T1000 (cell line): ENCODE measurements around the gene LRRK1.

Experiments used
- DNase-seq: peaks from one replicate; lab custom pipeline; 2025; ENCODE audit warnings: mixed read lengths; lab: John Stamatoyannopoulos, UW

LRRK1 gene

DNA sequence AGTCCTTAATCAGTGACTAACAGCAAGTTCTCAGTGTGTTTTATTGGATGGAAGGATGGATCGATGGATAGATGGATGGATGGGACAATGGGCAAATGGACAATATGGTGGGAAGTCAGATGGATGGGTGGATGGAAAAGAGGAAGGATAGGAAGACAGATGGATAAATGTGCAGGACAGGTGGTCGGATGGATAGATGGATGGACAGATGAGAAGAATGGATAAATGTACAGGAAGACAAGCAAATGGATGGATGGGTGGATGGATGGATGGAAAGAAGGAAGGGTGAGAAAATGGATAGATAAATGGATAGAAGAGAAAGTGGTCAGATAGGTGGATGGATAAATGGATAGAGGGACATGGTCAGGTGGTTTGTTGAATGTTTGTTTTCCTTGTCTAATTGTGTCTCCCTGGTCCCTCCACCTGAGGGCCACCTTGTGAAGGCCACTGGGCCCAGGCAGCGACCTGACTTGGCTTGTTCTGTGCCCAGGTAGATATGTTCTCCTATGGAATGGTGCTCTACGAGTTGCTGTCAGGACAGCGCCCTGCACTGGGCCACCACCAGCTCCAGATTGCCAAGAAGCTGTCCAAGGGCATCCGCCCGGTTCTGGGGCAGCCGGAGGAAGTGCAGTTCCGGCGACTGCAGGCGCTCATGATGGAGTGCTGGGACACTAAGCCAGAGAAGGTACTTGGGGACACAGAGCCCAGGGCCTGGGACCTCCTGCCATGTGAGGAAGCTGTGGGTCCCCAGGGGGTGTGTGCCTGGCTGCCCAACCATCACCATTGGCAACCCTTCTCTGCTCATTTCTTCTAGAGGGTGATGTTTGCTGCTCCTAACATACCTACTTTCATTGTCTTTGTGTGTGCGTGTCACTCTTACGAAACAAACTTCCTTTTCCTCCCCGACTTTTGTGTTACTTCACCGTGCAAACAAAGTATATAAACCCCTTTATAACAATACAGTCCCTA is 137.5 kb downstream of the LRRK1 start:
- DNase-seq: no peak

DNA sequence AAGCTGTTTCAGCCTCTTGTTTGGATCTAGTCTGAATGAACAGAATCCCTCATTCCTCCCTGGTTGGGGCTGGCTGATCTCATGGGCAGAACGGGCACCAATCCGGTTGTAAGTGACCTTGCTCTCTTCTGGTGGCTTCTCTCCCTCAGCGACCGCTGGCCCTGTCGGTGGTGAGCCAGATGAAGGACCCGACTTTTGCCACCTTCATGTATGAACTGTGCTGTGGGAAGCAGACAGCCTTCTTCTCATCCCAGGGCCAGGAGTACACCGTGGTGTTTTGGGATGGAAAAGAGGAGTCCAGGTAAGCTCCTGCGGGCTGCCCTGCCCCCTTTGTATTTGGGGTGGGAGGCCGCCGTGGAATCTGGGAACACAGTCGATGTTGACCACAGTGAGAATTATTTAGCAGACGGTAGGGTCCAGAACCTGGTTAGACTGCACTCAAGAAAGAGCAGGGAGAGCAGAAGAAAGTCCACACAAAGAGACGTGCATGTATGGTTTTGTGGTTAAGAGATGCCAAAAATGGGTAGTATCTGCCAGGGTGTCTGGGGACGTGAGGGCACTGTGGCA is 138.8 kb downstream of the LRRK1 start:
- no peak for DNase-seq

DNA sequence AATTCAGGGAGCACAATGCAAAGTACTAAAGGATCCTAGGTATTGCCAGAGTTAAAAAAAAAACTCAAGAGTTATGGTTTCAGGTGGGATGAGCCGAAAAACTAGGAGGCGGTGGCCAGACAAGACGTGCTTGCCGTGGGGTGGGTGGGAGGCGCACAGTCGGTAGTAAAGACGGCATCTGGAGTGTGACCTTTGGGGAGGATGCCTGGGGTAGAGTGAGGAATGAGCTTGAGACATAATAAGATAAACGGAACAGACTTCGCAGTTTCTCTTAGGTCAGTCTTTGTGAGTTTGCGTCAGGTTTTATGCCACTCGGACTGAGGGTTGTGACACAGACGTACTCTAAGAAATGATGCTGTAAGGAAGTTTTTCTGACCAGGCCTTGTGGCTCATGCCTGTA is 139.6 kb downstream of the LRRK1 start:
- DNase-seq: no peak

DNA sequence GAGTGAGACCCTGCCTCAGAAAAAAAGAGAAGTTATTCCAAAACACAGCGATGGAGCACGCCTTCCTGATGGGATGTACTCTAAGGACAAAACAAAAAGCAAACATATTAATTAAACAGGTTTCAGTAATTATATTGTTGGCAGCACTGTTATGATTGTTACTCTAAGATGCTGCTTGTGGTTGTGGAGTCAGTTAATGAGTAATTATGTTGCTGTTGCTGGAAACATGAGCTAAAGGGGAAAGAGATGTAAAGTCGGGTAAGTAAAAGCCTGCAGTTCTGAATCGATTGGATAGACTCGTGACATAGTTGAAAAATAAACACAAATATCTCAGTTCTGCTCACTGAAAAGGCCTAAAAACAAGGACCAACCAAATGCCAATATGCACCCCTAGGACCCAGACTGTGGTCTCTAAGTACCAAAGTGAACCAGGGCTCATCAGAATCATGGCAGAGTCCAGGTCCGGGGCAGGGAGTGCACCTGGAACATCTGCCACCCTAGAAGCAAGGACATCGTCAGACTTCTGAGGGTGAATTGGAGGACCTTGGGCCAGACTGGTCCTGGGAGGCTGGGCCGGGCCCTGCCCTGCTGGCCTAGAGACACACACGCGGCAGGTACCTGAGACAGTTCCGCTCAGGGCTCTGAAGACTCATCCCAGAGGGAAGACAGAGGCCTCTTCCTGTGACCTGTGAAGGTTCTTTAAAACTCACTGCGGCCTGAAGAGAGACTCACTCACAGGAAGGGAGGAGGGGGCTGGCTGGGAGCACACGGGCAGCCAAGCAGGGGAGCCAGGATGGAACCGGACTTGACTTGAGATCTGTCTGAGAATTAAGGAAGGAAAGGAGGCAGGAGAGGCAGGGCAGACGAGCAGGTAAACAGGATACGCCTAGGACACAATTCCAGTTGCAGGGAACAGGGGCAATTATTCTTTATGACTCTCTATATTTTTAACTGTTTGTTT is 140.5 kb downstream of the LRRK1 start:
- no peak for DNase-seq

GRCh38 chr15:101060576-101061551 is 141.7 kb downstream of the LRRK1 start:
- no peak for DNase-seq

GRCh38 chr15:101062063-101062462 is 142.9 kb downstream of the LRRK1 start:
- DNase-seq: no peak

DNA sequence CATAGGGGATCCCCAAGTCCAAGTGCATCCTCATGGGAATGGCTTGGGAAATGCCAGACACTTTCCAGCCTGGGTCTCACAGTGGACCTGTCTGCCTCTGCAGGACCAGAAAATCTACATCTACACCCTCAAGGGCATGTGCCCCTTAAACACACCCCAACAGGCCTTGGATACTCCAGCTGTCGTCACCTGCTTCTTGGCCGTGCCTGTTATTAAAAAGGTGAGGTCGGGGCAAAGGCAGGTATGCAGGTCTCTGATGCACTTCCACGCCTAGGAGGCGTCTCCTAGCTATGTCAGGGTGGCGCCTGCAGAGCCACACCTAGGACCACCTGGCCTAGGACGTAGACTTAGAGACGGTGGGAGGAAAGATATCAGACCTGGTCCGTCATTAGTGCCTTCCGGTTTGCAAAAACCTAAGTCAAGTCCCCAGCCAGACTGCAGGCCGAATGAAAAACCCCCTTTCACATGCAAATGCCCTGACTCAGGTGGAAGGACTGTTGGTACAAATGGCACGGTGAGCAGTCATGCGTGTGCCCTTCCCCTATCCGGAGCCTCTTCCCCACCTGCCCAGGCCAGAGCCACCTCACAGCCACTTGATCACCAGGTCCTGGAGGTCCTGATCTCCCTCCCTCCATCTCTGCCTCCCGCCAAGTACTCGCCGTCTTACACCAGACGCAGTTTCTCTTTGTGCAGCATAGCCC is 143.5 kb downstream of the LRRK1 start:
- no peak for DNase-seq

- no peak for DNase-seq
These were observed 144.1 kb downstream of the LRRK1 start for GRCh38 chr15:101063212-101063611.

DNA sequence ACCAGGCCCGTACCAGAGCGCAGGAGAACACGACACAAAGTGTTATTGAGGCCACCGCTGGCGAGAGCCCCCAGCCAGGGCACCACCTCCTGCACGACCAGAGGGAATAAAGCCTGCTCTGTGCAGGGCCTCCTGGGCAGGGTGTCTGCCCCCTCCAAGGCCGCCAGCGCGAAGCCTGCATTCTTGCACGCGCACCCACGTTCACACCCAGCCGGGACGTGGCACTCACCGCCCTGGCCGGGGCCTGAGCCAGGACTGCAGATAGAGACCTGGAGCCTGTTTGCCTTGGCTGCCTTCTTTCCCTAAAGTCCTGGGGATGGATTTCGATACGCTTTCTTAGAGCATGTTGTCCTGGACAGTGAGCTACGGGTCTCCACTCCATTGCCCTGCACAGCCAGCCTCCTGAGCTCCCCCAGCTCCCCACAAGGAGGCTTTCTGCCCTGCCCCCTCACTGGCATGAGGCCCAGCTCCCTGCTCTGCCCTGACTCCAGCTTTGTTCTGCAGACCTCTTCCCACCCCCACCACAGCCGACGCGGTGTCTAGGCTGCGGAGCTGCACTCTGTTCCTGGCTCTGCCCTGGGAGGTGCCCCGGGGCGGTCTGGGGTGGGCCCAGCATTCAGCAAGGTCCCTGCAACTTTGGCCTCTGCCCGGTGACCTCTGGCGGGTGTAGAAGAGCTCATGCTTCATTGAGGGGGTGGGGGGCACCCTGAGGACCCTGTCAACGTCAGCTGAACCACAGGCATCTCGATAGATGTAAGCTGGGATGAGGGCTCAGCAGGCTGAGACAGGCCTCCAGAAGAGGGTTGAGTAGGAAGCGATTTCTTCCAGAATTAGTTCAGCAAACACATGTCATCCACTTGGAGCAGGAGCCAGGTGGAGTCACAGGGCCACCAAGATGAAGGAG is 145.0 kb downstream of the LRRK1 start:
- DNase-seq: no peak

GRCh38 chr15:101064795-101065569 is 145.8 kb downstream of the LRRK1 start:
- no peak for DNase-seq

GRCh38 chr15:101065570-101066221 is 146.5 kb downstream of the LRRK1 start:
- no peak for DNase-seq

- no peak for DNase-seq
These were observed 147.6 kb downstream of the LRRK1 start for GRCh38 chr15:101066501-101067408.

DNA sequence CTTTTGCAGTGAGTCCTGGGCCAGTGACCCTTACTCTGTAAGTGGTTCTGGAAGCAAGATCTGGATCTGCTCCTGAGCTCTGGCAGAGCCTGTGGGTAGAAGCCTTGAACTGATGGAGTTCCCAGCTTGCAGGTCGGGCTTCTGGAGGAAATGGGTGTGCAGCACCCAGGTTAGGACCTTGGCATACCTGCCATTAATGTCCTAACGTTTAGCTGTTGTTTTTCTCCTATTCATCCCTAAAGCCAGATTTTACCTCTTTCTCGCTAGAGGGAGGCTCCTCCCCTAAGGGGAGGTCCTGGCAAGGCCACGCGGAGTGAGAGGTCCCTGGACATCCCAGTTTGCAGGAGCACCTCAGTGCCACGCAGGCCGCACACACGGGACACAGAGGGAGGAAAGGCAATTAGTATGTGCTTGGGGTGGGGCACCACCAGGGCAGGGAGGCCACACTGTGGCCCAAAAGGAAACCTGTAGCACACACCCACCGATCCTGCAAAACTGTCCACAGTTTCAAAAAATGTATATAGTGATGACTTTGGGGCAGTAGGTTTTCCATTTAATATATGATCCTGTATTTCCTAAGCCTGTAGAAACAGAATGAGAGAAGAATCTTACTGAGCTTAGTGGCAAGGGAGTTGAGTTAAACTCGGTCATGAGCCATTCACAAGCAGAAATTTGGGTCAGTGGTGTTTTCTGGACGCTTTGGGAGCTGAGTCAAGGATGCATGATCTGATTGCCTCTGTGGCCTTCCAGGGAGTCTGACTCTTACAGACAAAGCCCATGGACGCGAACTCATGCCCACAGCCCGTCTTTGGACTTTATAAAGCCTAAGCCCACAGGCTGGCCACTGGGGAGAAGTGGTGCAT is 148.7 kb downstream of the LRRK1 start:
- no peak for DNase-seq

DNA sequence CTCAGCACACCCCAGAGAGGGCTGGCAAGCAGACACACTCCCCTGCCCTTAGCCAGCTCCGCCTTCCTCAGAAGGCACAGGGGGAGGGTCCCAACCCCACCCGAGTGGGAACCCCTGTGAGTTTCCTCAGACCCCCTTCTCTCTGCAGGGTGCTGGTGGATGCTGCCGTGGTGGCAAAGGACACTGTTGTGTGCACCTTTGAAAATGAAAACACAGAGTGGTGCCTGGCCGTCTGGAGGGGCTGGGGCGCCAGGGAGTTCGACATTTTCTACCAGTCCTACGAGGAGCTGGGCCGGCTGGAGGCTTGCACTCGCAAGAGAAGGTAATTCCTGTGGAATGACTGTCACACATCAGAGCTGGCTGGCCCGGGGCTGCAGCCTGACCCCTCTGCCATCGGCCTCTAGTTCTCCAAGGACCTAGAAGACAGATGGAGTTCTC is 149.4 kb downstream of the LRRK1 start:
- no peak for DNase-seq

DNA sequence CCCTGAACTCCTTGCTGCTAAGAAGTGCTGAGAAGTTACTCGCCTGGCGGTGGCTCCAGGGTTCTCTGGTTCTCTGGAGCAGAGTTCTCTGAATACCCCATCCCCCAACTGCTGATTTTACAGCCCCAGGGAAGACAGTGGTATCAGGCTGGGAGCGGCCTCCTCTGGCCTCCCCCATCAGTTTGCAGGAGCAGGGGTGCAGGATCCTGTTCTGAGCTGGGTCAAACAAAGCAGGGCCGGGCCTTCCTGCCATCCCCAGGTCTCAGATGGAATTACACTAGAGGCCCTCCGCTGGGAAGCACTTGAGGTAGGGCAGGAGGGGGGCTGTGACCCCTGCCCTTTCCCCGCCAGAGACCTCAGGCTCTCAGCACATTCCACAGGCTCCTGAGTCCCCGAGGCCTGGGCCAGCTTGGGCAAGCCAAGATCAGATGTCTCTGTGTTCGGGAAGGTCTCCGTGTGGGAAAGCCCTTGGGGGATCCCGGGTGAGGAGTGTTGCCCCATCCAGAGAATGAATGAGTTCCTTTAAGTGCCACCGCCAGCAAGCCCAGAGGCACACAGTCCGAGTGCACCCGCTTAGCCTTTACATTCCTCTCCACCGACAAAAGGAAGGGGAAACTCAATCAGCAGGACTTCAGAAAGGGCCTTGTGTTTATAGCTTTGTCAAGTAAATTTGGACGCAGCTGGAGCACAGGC is 149.9 kb downstream of the LRRK1 start:
- peak; percentile 66 for DNase-seq
